ENCODE measurements around the gene MRPS15. TPM values are rescaled to one million over a fixed set of nuclear protein-coding genes. Genes with fewer than 3 reads are reported as not detected.

The MRPS15 gene
- total and polyA plus RNA-seq, 12 donors = 49.8 to 287 (median 81.6) TPM

- Histone ChIP-seq H3K27me3 (no peaks in the 10 kb centered on the region), H3K4me1 (replicated peaks in 1 of 2) (no peaks in the 10 kb centered on the region), H3K27ac (peak overlapping the region in 1 of 5 donors; percentile 21), H3K4me3 (no peak overlapping the region), H3K36me3 (replicated peaks in 1 of 2) (no peaks in the 10 kb centered on the region), H3K9me3 (replicated peaks in 1 of 3) (no peaks in the 10 kb centered on the region)
- no peak for TF ChIP-seq CTCF (IDR thresholded peaks at IDR 0.05)
- DNase-seq = peak in 4 of 7 donors; percentile 29 to 66 (median 49)
- WGBS, 4 donors = 43 to 58% (median 56%) methylated on average over 2 of the region's 2 CpGs
- intact Hi-C loops (cut with DNase I) = no loop called here
These were observed 55.7 kb downstream of the MRPS15 start for GRCh38 chr1:36408479-36408878.

- Histone ChIP-seq H3K4me3 (no peak overlapping the region), H3K27ac (no peak overlapping the region), H3K9me3 (replicated peaks in 1 of 3) (no peaks in the 10 kb centered on the region), H3K36me3 (replicated peaks in 1 of 2) (no peaks in the 10 kb centered on the region), H3K4me1 (replicated peaks in 1 of 2) (no peaks in the 10 kb centered on the region), H3K27me3 (no peaks in the 10 kb centered on the region)
- 80 to 97% (median 95%) methylated on average over 1 of the region's 1 CpG for WGBS, 4 donors
- no peak for DNase-seq
- TF ChIP-seq CTCF (IDR thresholded peaks at IDR 0.05) = no peak
- TF ChIP-seq POLR2A (IDR thresholded peaks at IDR 0.05) = no peak
- intact Hi-C loops (cut with DNase I) = no loop called here
These were observed 57.7 kb downstream of the MRPS15 start for GRCh38 chr1:36406440-36406839.

Small RNAs within 50 kb of the gene (small RNA-seq; reads per million reads assigned to genes)
- 4.4 to 5.1 reads per million in 2 donors for gene SNORA63C

Other genes starting within 250 kb of the MRPS15 start
- 100 to 1,000 TPM in 2 of 9 donors, 10 to 100 TPM in 7; 68.1 to 120 (median 84.5) TPM for gene THRAP3, start 239.9 kb downstream of the MRPS15 start, total RNA-seq
- gene THRAP3, start 239.9 kb downstream of the MRPS15 start, polyA plus RNA-seq = 100 to 1,000 TPM in 1 of 3 donors, 10 to 100 TPM in 2; 34.4 to 108 (median 39.6) TPM
- gene SH3D21, start 158.0 kb downstream of the MRPS15 start, total RNA-seq = 1 to 10 TPM in 6 of 9 donors, under 1 TPM in 3; 0.69 to 3.0 (median 1.9) TPM
- gene SH3D21, start 158.0 kb downstream of the MRPS15 start, polyA plus RNA-seq = 10 to 100 TPM in 1 of 3 donors, 1 to 10 TPM in 1, under 1 TPM in 1; 0.73 to 18.4 (median 1.8) TPM
- gene EVA1B, start 140.7 kb downstream of the MRPS15 start, total RNA-seq = 100 to 1,000 TPM in 4 of 9 donors, 10 to 100 TPM in 5; 17.6 to 185 (median 92.3) TPM
- 100 to 1,000 TPM in 1 of 3 donors, 10 to 100 TPM in 1, not detected in 1; 59.5 to 105 TPM for gene EVA1B, start 140.7 kb downstream of the MRPS15 start, polyA plus RNA-seq
- gene STK40, start 78.5 kb downstream of the MRPS15 start, total RNA-seq = 10 to 100 TPM; 18.8 to 31.2 (median 26.4) TPM
- gene STK40, start 78.5 kb downstream of the MRPS15 start, polyA plus RNA-seq = 10 to 100 TPM in 2 of 3 donors, 1 to 10 TPM in 1; 9.8 to 20.4 (median 11.1) TPM
- gene LSM10, start 66.5 kb downstream of the MRPS15 start, total RNA-seq = 10 to 100 TPM; 13.2 to 42.1 (median 34.8) TPM
- 10 to 100 TPM; 33.5 to 48.7 (median 39.9) TPM for gene LSM10, start 66.5 kb downstream of the MRPS15 start, polyA plus RNA-seq
- 10 to 100 TPM in 6 of 9 donors, 1 to 10 TPM in 3; 5.5 to 29.9 (median 11.4) TPM for gene OSCP1, start 13.9 kb downstream of the MRPS15 start, total RNA-seq
- gene OSCP1, start 13.9 kb downstream of the MRPS15 start, polyA plus RNA-seq = 10 to 100 TPM; 11.1 to 20.5 (median 14.1) TPM
- 10 to 100 TPM in 4 of 9 donors, 1 to 10 TPM in 5; 2.1 to 21.7 (median 9.5) TPM for gene CSF3R, start 18.5 kb upstream of the MRPS15 start, total RNA-seq
- 10 to 100 TPM in 2 of 3 donors, 1 to 10 TPM in 1; 2.3 to 24.5 (median 13.9) TPM for gene CSF3R, start 18.5 kb upstream of the MRPS15 start, polyA plus RNA-seq